K562 (cell line): Measurements from ENCODE around the gene CGB3. TPM values are rescaled to one million over a fixed set of nuclear protein-coding genes. Genes with fewer than 3 reads are reported as not detected.

Source experiments
- BRF1 ChIP-seq: IDR thresholded peaks from 3 replicates; pipeline ENCODE4 v1.6.1; 2011; ENCODE audit warnings: borderline replicate concordance, mild to moderate bottlenecking; ENCODE audit not compliant: insufficient read length; ENCODE audit errors: extremely low read depth
- BRF2 ChIP-seq: IDR thresholded peaks from 3 replicates; pipeline ENCODE4 v1.6.1; 2011; ENCODE audit warnings: borderline replicate concordance, mild to moderate bottlenecking; ENCODE audit not compliant: insufficient read length, insufficient read depth
- CEBPZ ChIP-seq: fragments of 150-350 bp; IDR thresholded peaks from 2 replicates; pipeline ENCODE4 v1.6.1; 2014; ENCODE audit warnings: low read depth, mild to moderate bottlenecking, low read length, borderline replicate concordance
- DACH1 ChIP-seq: fragments of 450-650 bp; IDR thresholded peaks from 2 replicates; pipeline ENCODE4 v1.6.1; 2018; ENCODE audit not compliant: partially characterized antibody
- HDGF ChIP-seq: fragments of 450-650 bp; IDR thresholded peaks from 2 replicates; pipeline ENCODE4 v1.6.1; 2016
- MYNN ChIP-seq, 2 experiments: sonication (generic); formaldehyde crosslinking in 1 of 2; IDR thresholded peaks; 2 replicates each; pipeline versions ENCODE4 v1.5.0 to v1.6.1; 2016 to 2020; ENCODE audit warnings: antibody characterized with exemption in 1 of 2, missing genetic modification reagents in 1 of 2
- SAFB ChIP-seq: fragments of 200-400 bp; formaldehyde crosslinking; IDR thresholded peaks from 2 replicates; pipeline ENCODE4 v1.6.1; 2017; ENCODE audit warnings: low read depth, low read length, borderline replicate concordance
- SFPQ ChIP-seq: fragments of 200-400 bp; formaldehyde crosslinking; IDR thresholded peaks from 2 replicates; pipeline ENCODE4 v1.6.1; 2017; ENCODE audit warnings: mild to moderate bottlenecking, low read depth, low read length, moderate library complexity
- SMARCC2 ChIP-seq: fragments of 450-650 bp; IDR thresholded peaks from 2 replicates; pipeline ENCODE4 v1.6.1; 2017; ENCODE audit warnings: antibody characterized with exemption, moderate library complexity, mild to moderate bottlenecking, low read depth
- SUPT5H ChIP-seq: fragments of 450-650 bp; IDR thresholded peaks from 2 replicates; pipeline ENCODE4 v1.6.1; 2016
- TAF7 ChIP-seq: fragments of 450-650 bp; IDR thresholded peaks from 2 replicates; pipeline ENCODE4 v1.6.1; 2016; ENCODE audit warnings: missing genetic modification characterization, missing compliant biosample characterization
- THRB ChIP-seq: fragments of 450-650 bp; formaldehyde crosslinking; conservative IDR thresholded peaks from 2 replicates; pipeline ENCODE4 v1.4.0; 2022; ENCODE audit warnings: mild to moderate bottlenecking, missing genetic modification characterization
- U2AF1 ChIP-seq: fragments of 200-400 bp; formaldehyde crosslinking; optimal IDR thresholded peaks from 2 replicates; pipeline ENCODE3; 2017; ENCODE audit warnings: mild to moderate bottlenecking, low read depth, low read length, moderate library complexity
- UBTF ChIP-seq, 2 experiments: IDR thresholded peaks; 2 replicates each; pipeline ENCODE4 v1.6.1; 2012; ENCODE audit warnings: improper control_type of control experiment in 2 of 2, low read depth in 2 of 2, low read length in 2 of 2, borderline replicate concordance in 1 of 2
- ZNF175 ChIP-seq: fragments of 200-800 bp; sonication (Bioruptor generic); IDR thresholded peaks from 2 replicates; pipeline ENCODE4 v1.6.1; 2016; ENCODE audit warnings: low read depth, mild to moderate bottlenecking, missing genetic modification characterization, missing compliant biosample characterization
- ZNF507 ChIP-seq: conservative IDR thresholded peaks from 2 replicates; pipeline ENCODE4 v1.6.1; 2017; ENCODE audit warnings: missing genetic modification characterization, missing compliant biosample characterization
- ZNF561 ChIP-seq: fragments of 450-650 bp; formaldehyde crosslinking; conservative IDR thresholded peaks from 2 replicates; pipeline ENCODE4 v1.4.0; 2020; ENCODE audit warnings: mild to moderate bottlenecking, moderate library complexity
- polyA plus RNA-seq, 8 experiments: library from polyadenylated mRNA; depleted of rRNA in 4 of 8; stranded (reverse) in 5 of 8; unstranded in 3 of 8; fragments of >200 nt; fragmentation: Nextera tagmentation in 2 of 8; fragmentation: Illumina TruSeq in 1 of 8; extraction: Ambion mirVana in 2 of 8; extraction: Trizol in 1 of 8; gene quantifications; 2 replicates each; pipeline versions ENCODE4 v1.2.1 to v1.2.3, GENCODE V29; 2011 to 2014; ENCODE audit warnings: inconsistent platforms in 1 of 8, missing spikeins in 1 of 8
- total RNA-seq, 7 experiments: library from RNA; depleted of rRNA in 6 of 7; stranded (reverse); fragments of >200 nt in 6 of 7; fragmentation: Illumina TruSeq in 2 of 7; extraction: Trizol in 2 of 7; gene quantifications; 2 replicates each; pipeline versions ENCODE4 v1.2.1 to v1.2.3, GENCODE V29; 2011 to 2021; ENCODE audit warnings: low replicate concordance in 1 of 7

The CGB3 gene
- total and polyA plus RNA-seq, 9 of the 15 experiments (the other 6 are each of a cell fraction or from before 2014, with no cell fraction given), result not detected

DNA sequence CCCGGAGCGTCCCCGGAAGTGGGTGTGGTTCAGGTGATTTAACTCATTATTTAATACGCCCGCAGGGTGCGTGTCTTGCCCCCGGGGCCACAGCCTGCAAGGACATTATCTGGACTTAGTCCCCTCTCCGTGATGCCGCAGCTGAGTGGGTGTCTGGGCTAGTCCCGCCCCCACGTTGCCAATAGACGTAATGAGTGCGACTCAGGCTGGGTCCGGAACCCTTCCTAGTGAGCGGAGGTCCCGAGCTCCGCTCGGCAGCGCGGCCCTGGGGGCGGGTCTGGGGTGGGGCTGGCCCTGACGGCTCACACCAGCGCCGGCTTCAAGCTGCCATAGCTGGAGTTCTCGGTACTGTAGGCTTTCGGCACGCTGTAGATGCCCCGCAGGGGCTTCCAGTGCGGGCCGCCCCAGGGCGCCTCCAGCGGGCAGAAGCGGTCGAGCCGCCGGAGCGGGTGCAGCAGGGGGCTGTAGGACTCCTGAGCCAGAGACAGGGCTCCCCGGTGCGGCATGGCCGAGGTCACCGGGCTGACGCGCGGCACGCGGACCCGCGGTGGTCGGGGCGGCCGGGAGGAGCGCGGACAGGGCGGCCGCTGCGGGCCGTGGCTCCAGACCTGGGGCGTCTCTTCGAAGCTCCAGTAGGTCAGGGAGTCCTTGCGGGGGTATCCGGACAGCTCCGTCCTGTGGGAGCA lies 6.3 kb downstream of the CGB3 start (continued):
- TF ChIP-seq THRB (CRISPR knock-in tag) (no peak), SFPQ (no peak), SAFB (no peak), SUPT5H (peak; percentile 54), CEBPZ (no peak), BRF1 (no peak), ZNF561 (CRISPR knock-in tag) (no peak), U2AF1 (no peak), UBTF (IDR thresholded peaks at IDR 0.05; ENCODE audit: borderline replicate concordance in 1 of 2, low read depth in 2 of 2, low read length in 2 of 2) (peak in 1 of 2 experiments; percentile 77; a peak in 1 of 4 replicates), MYNN (IDR thresholded peaks at IDR 0.05) (no peak), MYNN (CRISPR knock-in tag; IDR thresholded peaks at IDR 0.05) (no peak), TAF7 (no peak), DACH1 (no peak), BRF2 (no peak), HDGF (no peak), ZNF507 (tag) (no peak), ZNF175 (no peak), SMARCC2 (no peak)
